ENCODE data around the gene DRD2.

DNA sequence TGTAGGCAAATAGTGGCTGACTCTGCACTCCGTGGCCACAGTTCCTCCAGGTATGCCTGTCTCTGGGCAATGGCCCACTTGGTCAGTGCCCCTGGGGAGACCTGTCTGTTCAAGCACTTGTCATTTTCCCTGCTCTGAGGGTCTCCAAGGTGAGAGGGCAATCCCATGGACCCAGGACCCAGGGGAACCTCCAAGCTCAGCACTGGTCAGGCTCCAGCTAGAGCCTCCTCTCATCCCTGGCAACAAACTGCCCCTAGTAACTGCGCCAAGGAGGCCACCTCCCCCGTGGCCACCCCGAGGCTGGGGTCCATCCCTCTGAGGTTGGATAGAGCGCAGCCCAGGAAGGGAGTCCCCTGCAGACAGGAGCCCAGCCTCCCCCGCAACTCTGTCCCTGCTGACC lies 88.3 kb downstream of the DRD2 start:
- TF ChIP-seq POLR2A (IDR thresholded peaks at IDR 0.05; ENCODE audit: low read depth, low read length) (no peak), SPI1 (IDR thresholded peaks at IDR 0.05; ENCODE audit: low read depth, low read length) (no peak), TAF1 (IDR thresholded peaks at IDR 0.05; ENCODE audit: low read depth, low read length) (no peak), POLR2AphosphoS5 (IDR thresholded peaks at IDR 0.05; ENCODE audit: low read depth, low read length) (no peak), PAX5 (IDR thresholded peaks at IDR 0.05; ENCODE audit: insufficient read depth, low read length, severe bottlenecking) (no peak), POU2F2 (IDR thresholded peaks at IDR 0.05; ENCODE audit: low read depth, low read length) (no peak)
